ENCODE data around the gene TBC1D10A. TPM values are rescaled to one million over a fixed set of nuclear protein-coding genes. Genes with fewer than 3 reads are reported as not detected.

Gene TBC1D10A
- total RNA-seq, 1 experiment from 2014 or later: 18.6 TPM

DNA sequence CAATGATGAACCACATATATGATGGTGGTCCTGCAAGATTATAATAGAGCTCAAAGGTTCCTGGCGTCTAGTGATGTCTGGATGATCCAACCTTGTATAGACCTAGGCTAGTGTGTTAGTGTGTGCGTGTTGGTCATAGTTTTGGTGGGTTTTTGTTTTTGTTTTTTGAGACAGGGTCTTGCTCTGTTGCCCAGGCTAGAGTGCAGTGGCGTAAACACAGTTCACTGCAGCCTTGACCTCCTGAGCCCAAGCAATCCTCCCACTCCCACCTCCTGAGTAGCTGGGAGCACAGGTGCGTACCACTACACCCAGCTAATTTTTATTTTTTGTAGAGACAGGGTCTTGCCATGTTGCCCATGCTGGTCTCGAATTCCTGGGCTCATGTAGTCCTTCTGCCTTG is 46.8 kb downstream of the TBC1D10A start:
- Histone ChIP-seq H3K9me2 (ENCODE audit: insufficient read depth) (no peaks in the 10 kb centered on the region), H3K9me3 (ENCODE audit: control insufficient read depth in 1 of 2, insufficient read depth in 1 of 2, low read depth in 1 of 2, low read length in 2 of 2) (no peaks in the 10 kb centered on the region), H2AFZ (ENCODE audit: low read depth, low read length, poor library complexity, severe bottlenecking) (no peak overlapping the region), H3K79me2 (ENCODE audit: insufficient read depth, low read length) (no peaks in the 10 kb centered on the region), H3K9ac (ENCODE audit: low read length) (no peak overlapping the region), H3K4me1 (ENCODE audit: control insufficient read depth in 1 of 2, insufficient read depth in 2 of 2, low read length in 2 of 2) (peaks cover 5 to 21% of the 10 kb centered on the region in 2 experiments; a peak in 3 of 4 replicates), H3K4me2 (ENCODE audit: low read length) (no peak overlapping the region), H3K4me3 (replicated peaks in 1 of 2; ENCODE audit: low read depth in 1 of 2, low read length in 2 of 2) (no peak overlapping the region), H3K36me3 (ENCODE audit: control insufficient read depth in 1 of 2, insufficient read depth in 2 of 2, low read length in 2 of 2) (no peaks in the 10 kb centered on the region), H3K27me3 (ENCODE audit: insufficient read depth, low read length) (no peaks in the 10 kb centered on the region), H4K20me1 (ENCODE audit: insufficient read depth) (no peaks in the 10 kb centered on the region), H3K27ac (ENCODE audit: low read depth, low read length) (no peak overlapping the region)
- no peak for DNase-seq (ENCODE audit: low read depth, low spot score)
- BruUV-seq (replicated peaks): no TSS peak
- ChIA-PET CTCF (interaction anchor here (0.6 to 0.9 kb wide), 2 partner anchors 17 to 553 kb away, joined by 3 to 6 read pairs; no protein-coding TSS in a partner anchor), POLR2A (no interaction called here), RAD21 (ENCODE audit: low non-redundant PET in 1 of 2, low total read pairs in 2 of 2, uncharacterized antibody in 2 of 2, unreplicated experiment in 2 of 2) (interaction anchor here in 1 of 2 experiments (0.6 kb wide), 1 partner anchor 43 kb away, joined by 5 read pairs; no protein-coding TSS in a partner anchor)
- intact Hi-C loops (cut with micrococcal nuclease): no loop called here
- no peak for ATAC-seq
- TF ChIP-seq SRF (IDR thresholded peaks at IDR 0.05; ENCODE audit: low read depth) (no peak), ELF1 (IDR thresholded peaks at IDR 0.05; ENCODE audit: borderline replicate concordance, low read depth) (no peak), POLR2A (IDR thresholded peaks at IDR 0.05; ENCODE audit: borderline replicate concordance, extremely low read depth, insufficient read depth, insufficient read length) (no peak), ZNF274 (IDR thresholded peaks at IDR 0.05; ENCODE audit: low read depth, low read length) (no peak), RAD21 (IDR thresholded peaks at IDR 0.05; ENCODE audit: low read depth) (no peak), CBX3 (IDR thresholded peaks at IDR 0.05; ENCODE audit: low read depth) (no peak), POLR2AphosphoS5 (IDR thresholded peaks at IDR 0.05; ENCODE audit: low read depth, low read length) (no peak), YY1 (IDR thresholded peaks at IDR 0.05; ENCODE audit: extremely low read depth, insufficient replicate concordance, low read depth, low read length) (no peak), SP1 (IDR thresholded peaks at IDR 0.05; ENCODE audit: low read depth) (no peak), CTCF (IDR thresholded peaks at IDR 0.05 in 2 of 3, conservative IDR thresholded peaks at IDR 0.05 in 1 of 3; ENCODE audit: borderline replicate concordance in 1 of 3, insufficient read depth in 1 of 3, low read depth in 2 of 3, low read length in 2 of 3) (no peak), REST (IDR thresholded peaks at IDR 0.05; ENCODE audit: low read depth) (no peak), CEBPB (IDR thresholded peaks at IDR 0.05; ENCODE audit: low read depth) (no peak), ZFX (IDR thresholded peaks at IDR 0.05) (no peak), EGR1 (IDR thresholded peaks at IDR 0.05; ENCODE audit: low read depth) (no peak), EZH2 (IDR thresholded peaks at IDR 0.05) (no peak), SIN3A (IDR thresholded peaks at IDR 0.05; ENCODE audit: low read depth) (no peak)

Data from HCT116 (cell line).